ENCODE data around the gene ITPKB. TPM values are rescaled to one million over a fixed set of nuclear protein-coding genes. Genes with fewer than 3 reads are reported as not detected.
A peak's percentile ranks its signal among the peaks of the same experiment; 100 is the strongest.

Gene ITPKB
- total and polyA plus RNA-seq, 9 donors = 11.3 to 43.2 (median 20.1) TPM

DNA sequence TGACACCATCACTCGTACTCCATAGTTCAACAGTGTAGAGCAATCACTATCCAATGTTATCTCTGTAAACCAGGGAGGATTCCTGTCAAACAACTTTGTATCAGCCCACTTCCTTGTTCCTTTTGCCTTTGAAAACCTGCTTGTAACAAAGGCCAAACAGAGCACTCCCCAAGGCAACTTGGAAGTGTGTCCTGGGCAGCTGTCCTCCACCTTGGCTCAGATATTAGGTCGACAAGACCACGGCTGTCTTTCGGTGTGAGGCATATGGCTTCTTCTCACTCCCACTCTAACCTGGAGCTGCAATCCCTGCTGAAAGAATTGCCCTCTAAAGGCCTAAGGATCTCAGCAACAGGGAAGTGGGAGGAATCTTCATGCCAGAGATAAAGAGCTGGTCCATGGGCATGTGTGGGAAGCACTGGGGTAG, 66.7 kb downstream of the ITPKB start:
- Histone ChIP-seq H3K4me3 (no peak overlapping the region), H3K4me1 (ENCODE audit: insufficient read depth) (peaks cover 16% of the 10 kb centered on the region), H3K27ac (no peak overlapping the region), H3K36me3 (no peaks in the 10 kb centered on the region), H3K27me3 (no peaks in the 10 kb centered on the region), H3K9me3 (no peaks in the 10 kb centered on the region)
- TF ChIP-seq POLR2A (IDR thresholded peaks at IDR 0.05) (no peak), EP300 (IDR thresholded peaks at IDR 0.05) (no peak)
- TF ChIP-seq, protein P1, sequence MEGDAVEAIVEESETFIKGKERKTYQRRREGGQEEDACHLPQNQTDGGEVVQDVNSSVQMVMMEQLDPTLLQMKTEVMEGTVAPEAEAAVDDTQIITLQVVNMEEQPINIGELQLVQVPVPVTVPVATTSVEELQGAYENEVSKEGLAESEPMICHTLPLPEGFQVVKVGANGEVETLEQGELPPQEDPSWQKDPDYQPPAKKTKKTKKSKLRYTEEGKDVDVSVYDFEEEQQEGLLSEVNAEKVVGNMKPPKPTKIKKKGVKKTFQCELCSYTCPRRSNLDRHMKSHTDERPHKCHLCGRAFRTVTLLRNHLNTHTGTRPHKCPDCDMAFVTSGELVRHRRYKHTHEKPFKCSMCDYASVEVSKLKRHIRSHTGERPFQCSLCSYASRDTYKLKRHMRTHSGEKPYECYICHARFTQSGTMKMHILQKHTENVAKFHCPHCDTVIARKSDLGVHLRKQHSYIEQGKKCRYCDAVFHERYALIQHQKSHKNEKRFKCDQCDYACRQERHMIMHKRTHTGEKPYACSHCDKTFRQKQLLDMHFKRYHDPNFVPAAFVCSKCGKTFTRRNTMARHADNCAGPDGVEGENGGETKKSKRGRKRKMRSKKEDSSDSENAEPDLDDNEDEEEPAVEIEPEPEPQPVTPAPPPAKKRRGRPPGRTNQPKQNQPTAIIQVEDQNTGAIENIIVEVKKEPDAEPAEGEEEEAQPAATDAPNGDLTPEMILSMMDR (IDR thresholded peaks at IDR 0.05) = no peak
- intact Hi-C loops (cut with DNase I) = no loop called here
- 39 to 47% (median 42%) methylated on average over 4 of the region's 4 CpGs for WGBS, 3 donors
- peak in 1 of 5 donors; percentile 9 for DNase-seq

DNA sequence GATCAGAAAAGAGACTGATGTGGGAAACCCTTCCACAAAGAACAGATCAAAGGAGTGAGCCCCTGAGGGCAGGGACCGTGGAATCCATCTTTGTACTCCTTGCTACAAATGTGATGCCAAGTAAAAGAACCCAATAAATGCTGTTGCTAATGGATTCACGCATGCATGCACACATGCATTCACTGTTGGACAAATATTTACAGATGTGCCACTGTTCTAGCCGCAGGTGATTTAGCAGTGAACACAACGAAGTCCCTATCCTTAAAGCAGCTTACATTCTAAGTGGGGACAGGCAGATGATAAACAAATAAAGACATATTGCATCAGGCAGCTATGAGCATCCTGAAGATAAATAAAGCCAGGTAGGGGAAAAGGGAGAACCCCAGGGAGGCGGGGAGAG, 67.8 kb downstream of the ITPKB start:
- no peak for TF ChIP-seq POLR2A (IDR thresholded peaks at IDR 0.05)
- TF ChIP-seq, protein P1 (IDR thresholded peaks at IDR 0.05) = no peak
- TF ChIP-seq EP300 (IDR thresholded peaks at IDR 0.05) = no peak
- no peaks in the 10 kb centered on the region for H3K9me3 ChIP-seq
- DNase-seq = no peak
- peaks cover 11% of the 10 kb centered on the region for H3K4me1 ChIP-seq (ENCODE audit: insufficient read depth)
- H3K4me3 ChIP-seq = no peak overlapping the region
- WGBS, 3 donors = 92 to 93% (median 92%) methylated on average over 5 of the region's 5 CpGs
- H3K36me3 ChIP-seq = no peaks in the 10 kb centered on the region
- H3K27me3 ChIP-seq = no peaks in the 10 kb centered on the region
- H3K27ac ChIP-seq = no peak overlapping the region
- intact Hi-C loops (cut with DNase I) = no loop called here

DNA sequence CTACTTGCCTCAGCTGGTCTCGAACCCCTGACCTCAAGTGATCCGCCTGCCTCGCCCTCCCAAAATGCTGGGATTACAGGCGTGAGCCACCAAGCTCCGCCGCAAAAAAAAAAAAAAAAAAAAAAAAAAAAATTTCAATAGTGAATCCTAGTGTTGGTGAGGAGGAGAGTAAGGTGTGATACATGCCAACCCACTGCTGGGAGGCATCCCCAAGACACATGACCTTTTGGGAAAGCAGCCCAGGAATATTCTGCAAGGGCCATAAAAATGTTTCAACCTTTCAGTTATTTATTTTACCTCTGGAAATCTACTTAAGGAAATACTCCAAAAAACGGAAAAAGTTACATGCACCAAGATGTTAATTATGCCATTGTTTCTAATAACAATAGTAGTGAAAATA, 69.0 kb downstream of the ITPKB start:
- no peaks in the 10 kb centered on the region for H3K27me3 ChIP-seq
- intact Hi-C loops (cut with DNase I) = no loop called here
- WGBS, 3 donors = 81 to 92% (median 88%) methylated on average over 7 of the region's 7 CpGs
- H3K9me3 ChIP-seq = no peaks in the 10 kb centered on the region
- no peak overlapping the region for H3K27ac ChIP-seq
- H3K4me3 ChIP-seq = no peak overlapping the region
- no peak for TF ChIP-seq POLR2A (IDR thresholded peaks at IDR 0.05)
- no peak for TF ChIP-seq EP300 (IDR thresholded peaks at IDR 0.05)
- TF ChIP-seq, protein P1 (IDR thresholded peaks at IDR 0.05) = no peak
- no peaks in the 10 kb centered on the region for H3K36me3 ChIP-seq
- peak in 1 of 5 donors; percentile 10 for DNase-seq
- H3K4me1 ChIP-seq (ENCODE audit: insufficient read depth) = peaks cover 2% of the 10 kb centered on the region

DNA sequence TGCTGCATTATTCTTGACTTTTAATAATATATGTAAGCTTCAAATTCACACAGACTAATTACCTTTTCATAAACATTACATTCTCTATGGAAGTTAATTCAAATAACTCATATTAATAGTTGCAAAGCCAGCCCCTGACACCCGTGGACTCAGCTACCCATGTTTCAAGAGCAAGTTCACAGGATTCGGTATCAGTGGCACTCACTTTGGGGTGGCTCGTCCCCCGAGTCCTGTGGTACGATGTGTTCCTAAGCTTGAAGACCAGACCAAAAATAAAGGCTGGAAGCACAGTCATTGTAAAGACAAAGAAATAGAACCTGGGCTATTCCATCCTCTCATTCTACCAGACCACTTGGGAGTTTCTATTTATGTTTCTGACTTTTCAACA, 70.9 kb downstream of the ITPKB start:
- TF ChIP-seq, protein P1 (IDR thresholded peaks at IDR 0.05) = no peak
- no peak for TF ChIP-seq POLR2A (IDR thresholded peaks at IDR 0.05)
- no peak for TF ChIP-seq EP300 (IDR thresholded peaks at IDR 0.05)
- Histone ChIP-seq H3K36me3 (no peaks in the 10 kb centered on the region), H3K9me3 (no peaks in the 10 kb centered on the region), H3K4me3 (no peak overlapping the region), H3K4me1 (ENCODE audit: insufficient read depth) (peaks cover 13% of the 10 kb centered on the region), H3K27me3 (no peaks in the 10 kb centered on the region), H3K27ac (no peak overlapping the region)
- DNase-seq = no peak
- 68 to 75% (median 70%) methylated on average over 5 of the region's 5 CpGs for WGBS, 3 donors
- intact Hi-C loops (cut with DNase I) = no loop called here

Data from ovary (tissue), 9 donors.